ENCODE results near the gene ZDHHC9. TPM values are rescaled to one million over a fixed set of nuclear protein-coding genes. Genes with fewer than 3 reads are reported as not detected.

Gene ZDHHC9
- polyA plus RNA-seq, 1 experiment: 47.5 TPM

GRCh38 chrX:129808158-129808828 is 35.4 kb downstream of the ZDHHC9 start:
- ChIA-PET CTCF (no interaction called here), POLR2A (no interaction called here)
- no peak for DNase-seq (ENCODE audit: low read depth)
- H3K27me3 ChIP-seq (ENCODE audit: control insufficient read depth, insufficient read depth, low read length): no peaks in the 10 kb centered on the region
- H3K4me3 ChIP-seq (ENCODE audit: low read depth, low read length): no peak overlapping the region
- peaks cover 9% of the 10 kb centered on the region for H3K36me3 ChIP-seq (ENCODE audit: control insufficient read depth, insufficient read depth, low read length)
- TF ChIP-seq CTCF (IDR thresholded peaks at IDR 0.05; ENCODE audit: insufficient read depth, low read depth, low read length): no peak

- Histone ChIP-seq H3K27me3 (ENCODE audit: control insufficient read depth, insufficient read depth, low read length) (no peaks in the 10 kb centered on the region), H3K4me3 (ENCODE audit: low read depth, low read length) (no peak overlapping the region), H3K36me3 (ENCODE audit: control insufficient read depth, insufficient read depth, low read length) (peaks cover 7% of the 10 kb centered on the region)
- POLR2A ChIA-PET: no interaction called here
- DNase-seq (ENCODE audit: low read depth): no peak
- CTCF ChIA-PET: no interaction called here
- TF ChIP-seq CTCF (IDR thresholded peaks at IDR 0.05; ENCODE audit: insufficient read depth, low read depth, low read length): no peak
These were observed 38.9 kb downstream of the ZDHHC9 start for GRCh38 chrX:129804806-129805205.

GRCh38 chrX:129802863-129803262 is 40.8 kb downstream of the ZDHHC9 start:
- Histone ChIP-seq H3K36me3 (ENCODE audit: control insufficient read depth, insufficient read depth, low read length) (peaks cover 7% of the 10 kb centered on the region), H3K4me3 (ENCODE audit: low read depth, low read length) (no peak overlapping the region), H3K27me3 (ENCODE audit: control insufficient read depth, insufficient read depth, low read length) (no peaks in the 10 kb centered on the region)
- no peak for DNase-seq (ENCODE audit: low read depth)
- CTCF ChIA-PET: no interaction called here
- TF ChIP-seq CTCF (IDR thresholded peaks at IDR 0.05; ENCODE audit: insufficient read depth, low read depth, low read length): no peak
- POLR2A ChIA-PET: no interaction called here

- no peak for TF ChIP-seq CTCF (IDR thresholded peaks at IDR 0.05; ENCODE audit: insufficient read depth, low read depth, low read length)
- H3K27me3 ChIP-seq (ENCODE audit: control insufficient read depth, insufficient read depth, low read length): no peaks in the 10 kb centered on the region
- ChIA-PET POLR2A (no interaction called here), CTCF (interaction anchor here (0.9 kb wide), 1 partner anchor 10 kb away, joined by 3 read pairs; no protein-coding TSS in a partner anchor)
- H3K36me3 ChIP-seq (ENCODE audit: control insufficient read depth, insufficient read depth, low read length): peaks cover 3% of the 10 kb centered on the region; the same call in 1 of the 2 replicates
- no peak overlapping the region for H3K4me3 ChIP-seq (ENCODE audit: low read depth, low read length)
- DNase-seq (ENCODE audit: low read depth): no peak
These were observed 43.5 kb downstream of the ZDHHC9 start for GRCh38 chrX:129800186-129800585.

GRCh38 chrX:129798888-129799287 is 44.8 kb downstream of the ZDHHC9 start:
- CTCF ChIA-PET: no interaction called here
- Histone ChIP-seq H3K27me3 (ENCODE audit: control insufficient read depth, insufficient read depth, low read length) (no peaks in the 10 kb centered on the region), H3K36me3 (ENCODE audit: control insufficient read depth, insufficient read depth, low read length) (no peaks in the 10 kb centered on the region; the same call in 1 of the 2 replicates), H3K4me3 (ENCODE audit: low read depth, low read length) (no peak overlapping the region)
- POLR2A ChIA-PET: interaction anchor here (0.6 kb wide), 1 partner anchor 142 kb away, joined by 3 read pairs; no protein-coding TSS in a partner anchor
- DNase-seq (ENCODE audit: low read depth): no peak
- TF ChIP-seq CTCF (IDR thresholded peaks at IDR 0.05; ENCODE audit: insufficient read depth, low read depth, low read length): no peak
